ENCODE measurements around the gene VILL.
"Not testable (repeated sequence)": the region's sequence is repeated elsewhere in the genome, so short reads cannot be mapped to it uniquely, and the experiment has no call there.

The VILL gene

DNA sequence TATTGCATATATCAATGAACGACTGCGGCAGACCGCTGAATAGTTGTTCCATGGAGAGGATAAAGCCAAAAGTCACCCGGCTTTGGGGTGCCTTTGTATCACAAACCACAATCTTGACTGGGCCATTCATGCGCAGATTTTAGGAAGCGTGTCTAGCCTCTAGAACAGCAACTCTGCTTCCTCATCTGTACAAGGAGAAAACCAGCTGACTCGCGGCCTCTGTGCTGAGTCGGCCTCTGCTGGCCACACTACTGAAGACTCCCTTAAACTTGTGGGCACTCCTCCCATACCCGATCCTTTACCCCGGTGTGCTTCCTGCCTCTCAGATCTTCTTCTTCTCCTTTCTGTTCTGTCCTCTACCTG, 49.3 kb downstream of the VILL start:
- peak; percentile 34 for DNase-seq

- no peak for DNase-seq
Measured at GRCh38 chr3:38040401-38040800, 49.8 kb downstream of the VILL start.

- no peak for DNase-seq
Measured at GRCh38 chr3:38043486-38043885, 52.9 kb downstream of the VILL start.

- DNase-seq, result no peak
Measured at GRCh38 chr3:38046027-38046426, 55.4 kb downstream of the VILL start.

DNA sequence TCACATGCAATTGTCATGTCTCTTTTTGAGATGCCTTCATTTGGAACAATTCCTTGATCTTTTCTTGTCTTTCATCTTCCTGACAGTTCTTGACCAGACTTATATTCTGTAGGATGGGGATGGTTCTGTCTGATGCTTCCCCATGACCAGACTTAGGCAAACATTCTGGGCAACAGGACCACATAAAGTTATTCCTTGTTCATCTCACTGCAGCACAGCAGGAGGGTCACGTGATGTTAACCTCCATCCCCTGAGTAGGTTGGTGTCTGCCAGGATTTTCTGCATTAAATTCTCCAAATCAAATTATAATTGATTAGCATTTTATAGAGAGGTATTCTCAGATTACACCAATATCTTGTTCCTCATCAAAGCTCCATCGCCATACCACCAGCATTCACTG, 56.2 kb downstream of the VILL start:
- no peak for DNase-seq

GRCh38 chr3:38047896-38048295, 57.3 kb downstream of the VILL start:
- no peak for DNase-seq

GRCh38 chr3:38049358-38050126, 59.0 kb downstream of the VILL start:
- no peak for DNase-seq

- DNase-seq, result no peak
Measured at GRCh38 chr3:38051131-38051530, 60.5 kb downstream of the VILL start.

- not testable (repeated sequence) for DNase-seq
Measured at GRCh38 chr3:38053286-38053685, 62.7 kb downstream of the VILL start.

- DNase-seq, result not testable (repeated sequence)
Measured at GRCh38 chr3:38053813-38054498, 63.4 kb downstream of the VILL start.

GRCh38 chr3:38054499-38055001, 64.0 kb downstream of the VILL start:
- DNase-seq, result no peak
